Hepatocyte (in vitro differentiated cells): ENCODE measurements around the gene PGP.

Experiments
- EZH2 ChIP-seq: fragments of 200-600 bp; sonication (generic); IDR thresholded peaks from 2 replicates; pipeline ENCODE4 v1.6.1; 2016; ENCODE audit warnings: antibody characterized with exemption, mild to moderate bottlenecking, borderline replicate concordance
- EZH2phosphoT487 ChIP-seq: fragments of 200-600 bp; sonication (generic); IDR thresholded peaks from one replicate; pipeline ENCODE4 v1.6.1; 2018; ENCODE audit warnings: antibody characterized with exemption, mild to moderate bottlenecking, low read depth, moderate library complexity; ENCODE audit not compliant: unreplicated experiment, severe bottlenecking
- TF ChIP-seq, protein P1 (sequence below): fragments of 200-600 bp; sonication (generic); IDR thresholded peaks from 2 replicates; pipeline ENCODE4 v1.5.1; 2016; ENCODE audit warnings: antibody characterized with exemption, mild to moderate bottlenecking; ENCODE audit not compliant: poor library complexity

DNA sequence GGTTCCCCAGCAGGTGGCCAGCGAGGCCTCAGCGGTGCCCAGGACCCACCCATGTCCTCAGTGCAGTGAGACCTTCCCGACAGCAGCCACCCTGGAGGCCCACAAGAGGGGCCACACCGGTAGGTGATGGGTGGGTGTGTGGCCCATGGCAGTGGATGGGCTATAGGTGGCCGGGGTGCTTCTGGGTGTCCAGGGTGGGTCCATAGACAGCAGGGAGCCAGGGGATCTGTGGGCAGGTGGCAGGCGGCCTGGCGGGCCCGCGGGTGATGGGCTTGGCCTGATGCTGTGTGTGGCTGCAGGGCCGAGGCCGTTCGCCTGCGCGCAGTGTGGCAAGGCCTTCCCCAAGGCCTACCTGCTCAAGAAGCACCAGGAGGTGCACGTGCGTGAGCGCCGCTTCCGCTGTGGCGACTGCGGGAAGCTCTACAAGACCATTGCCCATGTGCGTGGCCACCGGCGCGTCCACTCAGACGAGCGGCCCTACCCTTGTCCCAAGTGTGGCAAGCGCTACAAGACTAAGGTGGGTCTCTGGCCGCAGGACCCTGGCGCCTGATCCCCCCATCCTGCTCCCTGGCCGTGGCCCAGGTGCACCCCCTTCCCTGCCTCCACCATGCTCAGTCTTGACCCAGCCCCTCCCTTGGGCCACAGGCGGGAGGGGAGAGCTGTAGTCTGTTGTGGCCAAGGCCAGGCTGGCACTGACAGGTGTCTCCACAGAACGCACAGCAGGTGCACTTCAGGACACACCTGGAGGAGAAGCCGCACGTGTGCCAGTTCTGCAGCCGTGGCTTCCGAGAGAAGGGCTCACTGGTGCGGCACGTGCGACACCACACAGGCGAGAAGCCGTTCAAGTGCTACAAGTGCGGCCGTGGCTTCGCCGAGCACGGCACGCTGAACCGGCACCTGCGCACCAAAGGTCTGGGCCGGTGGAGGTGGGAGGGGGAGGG is 19.5 kb upstream of the PGP start:
- TF ChIP-seq, protein P1, sequence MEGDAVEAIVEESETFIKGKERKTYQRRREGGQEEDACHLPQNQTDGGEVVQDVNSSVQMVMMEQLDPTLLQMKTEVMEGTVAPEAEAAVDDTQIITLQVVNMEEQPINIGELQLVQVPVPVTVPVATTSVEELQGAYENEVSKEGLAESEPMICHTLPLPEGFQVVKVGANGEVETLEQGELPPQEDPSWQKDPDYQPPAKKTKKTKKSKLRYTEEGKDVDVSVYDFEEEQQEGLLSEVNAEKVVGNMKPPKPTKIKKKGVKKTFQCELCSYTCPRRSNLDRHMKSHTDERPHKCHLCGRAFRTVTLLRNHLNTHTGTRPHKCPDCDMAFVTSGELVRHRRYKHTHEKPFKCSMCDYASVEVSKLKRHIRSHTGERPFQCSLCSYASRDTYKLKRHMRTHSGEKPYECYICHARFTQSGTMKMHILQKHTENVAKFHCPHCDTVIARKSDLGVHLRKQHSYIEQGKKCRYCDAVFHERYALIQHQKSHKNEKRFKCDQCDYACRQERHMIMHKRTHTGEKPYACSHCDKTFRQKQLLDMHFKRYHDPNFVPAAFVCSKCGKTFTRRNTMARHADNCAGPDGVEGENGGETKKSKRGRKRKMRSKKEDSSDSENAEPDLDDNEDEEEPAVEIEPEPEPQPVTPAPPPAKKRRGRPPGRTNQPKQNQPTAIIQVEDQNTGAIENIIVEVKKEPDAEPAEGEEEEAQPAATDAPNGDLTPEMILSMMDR, result no peak
- TF ChIP-seq EZH2phosphoT487 (no peak), EZH2 (no peak)
